Osteoblast (primary cell): ENCODE results near the gene NACA. TPM values are rescaled to one million over a fixed set of nuclear protein-coding genes. Genes with fewer than 3 reads are reported as not detected.
"Not testable (repeated sequence)": the region's sequence is repeated elsewhere in the genome, so short reads cannot be mapped to it uniquely, and the experiment has no call there.

Source experiments
- DNase-seq: peaks from one replicate; pipeline ENCODE4 v3.0.0; 2011; ENCODE audit warnings: low spot score, mixed read lengths; ENCODE audit not compliant: insufficient read length; ENCODE audit errors: missing footprints
- H2AFZ ChIP-seq: 2 replicates; pipeline ENCODE4 v1.6.0; 2011; ENCODE audit warnings: mild to moderate bottlenecking, low read length
- H3K27ac ChIP-seq: 2 replicates; pipeline ENCODE4 v1.5.1; 2011; ENCODE audit warnings: mild to moderate bottlenecking, low read depth, low read length, moderate library complexity
- H3K27me3 ChIP-seq: 2 replicates; pipeline ENCODE4 v1.6.0; 2012; ENCODE audit warnings: mild to moderate bottlenecking, control low read depth, inconsistent platforms, low read length, moderate library complexity; ENCODE audit not compliant: insufficient read depth
- H3K36me3 ChIP-seq: 2 replicates; pipeline ENCODE4 v1.5.1; 2011; ENCODE audit warnings: mild to moderate bottlenecking, low read length, control low read depth, moderate library complexity; ENCODE audit not compliant: insufficient read depth
- H3K4me1 ChIP-seq: 2 replicates; pipeline ENCODE4 v1.5.1; 2011; ENCODE audit warnings: mild to moderate bottlenecking, low read length, control low read depth, moderate library complexity; ENCODE audit not compliant: insufficient read depth
- H3K4me2 ChIP-seq: 2 replicates; pipeline ENCODE4 v1.6.0; 2011; ENCODE audit warnings: mild to moderate bottlenecking, low read length; ENCODE audit not compliant: insufficient read depth
- H3K4me3 ChIP-seq: fragments of 200-600 bp; sonication (generic); 3 replicates; pipeline ENCODE4 v1.5.1; 2012; ENCODE audit warnings: mild to moderate bottlenecking, low read length, inconsistent platforms; ENCODE audit not compliant: insufficient read depth
- H3K79me2 ChIP-seq: 2 replicates; pipeline ENCODE4 v1.6.0; 2012; ENCODE audit warnings: mild to moderate bottlenecking, low read length, control low read depth, inconsistent platforms; ENCODE audit not compliant: insufficient read depth
- H3K9me3 ChIP-seq: 2 replicates; pipeline ENCODE4 v1.5.1; 2011; ENCODE audit warnings: low read depth, low read length, control low read depth
- H4K20me1 ChIP-seq: 2 replicates; pipeline ENCODE4 v1.6.0; 2012; ENCODE audit warnings: mild to moderate bottlenecking, low read length, control low read depth; ENCODE audit not compliant: insufficient read depth
- total RNA-seq: library from RNA; depleted of rRNA; stranded (reverse); fragments of >200 nt; gene quantifications from 2 replicates; pipeline ENCODE4 v1.2.3, GENCODE V29; 2012
- TF ChIP-seq, protein P1 (sequence below): IDR thresholded peaks from 2 replicates; pipeline ENCODE4 v1.5.1; 2011; ENCODE audit warnings: mild to moderate bottlenecking, low read depth, low read length, moderate library complexity; ENCODE audit errors: extremely low read depth

The NACA gene
- total RNA-seq, 1 donor = 845 TPM

DNA sequence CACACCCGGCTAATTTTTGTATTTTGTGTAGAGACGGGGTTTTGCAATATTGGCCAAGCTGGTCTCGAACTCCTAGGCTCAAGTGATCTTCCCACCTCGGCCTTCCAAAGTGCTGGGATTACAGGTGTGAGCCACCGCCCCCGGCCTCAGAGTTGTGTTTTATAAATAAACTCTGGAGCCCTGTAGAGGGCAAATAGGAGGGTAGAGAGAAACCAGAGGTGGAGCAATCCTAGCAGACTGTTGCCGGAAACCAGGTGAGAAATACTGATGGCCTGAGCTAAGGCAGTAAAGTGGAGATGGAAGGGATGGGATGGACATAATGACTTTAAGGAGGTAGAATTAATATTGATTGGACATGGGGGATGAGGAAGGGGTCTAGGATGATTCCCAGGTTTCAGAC is 35.4 kb upstream of the NACA start:
- no peaks in the 10 kb centered on the region for H3K27me3 ChIP-seq
- no peak overlapping the region for H3K4me2 ChIP-seq
- H3K27ac ChIP-seq = no peak overlapping the region
- no peaks in the 10 kb centered on the region for H3K36me3 ChIP-seq
- no peak for DNase-seq
- TF ChIP-seq, protein P1, sequence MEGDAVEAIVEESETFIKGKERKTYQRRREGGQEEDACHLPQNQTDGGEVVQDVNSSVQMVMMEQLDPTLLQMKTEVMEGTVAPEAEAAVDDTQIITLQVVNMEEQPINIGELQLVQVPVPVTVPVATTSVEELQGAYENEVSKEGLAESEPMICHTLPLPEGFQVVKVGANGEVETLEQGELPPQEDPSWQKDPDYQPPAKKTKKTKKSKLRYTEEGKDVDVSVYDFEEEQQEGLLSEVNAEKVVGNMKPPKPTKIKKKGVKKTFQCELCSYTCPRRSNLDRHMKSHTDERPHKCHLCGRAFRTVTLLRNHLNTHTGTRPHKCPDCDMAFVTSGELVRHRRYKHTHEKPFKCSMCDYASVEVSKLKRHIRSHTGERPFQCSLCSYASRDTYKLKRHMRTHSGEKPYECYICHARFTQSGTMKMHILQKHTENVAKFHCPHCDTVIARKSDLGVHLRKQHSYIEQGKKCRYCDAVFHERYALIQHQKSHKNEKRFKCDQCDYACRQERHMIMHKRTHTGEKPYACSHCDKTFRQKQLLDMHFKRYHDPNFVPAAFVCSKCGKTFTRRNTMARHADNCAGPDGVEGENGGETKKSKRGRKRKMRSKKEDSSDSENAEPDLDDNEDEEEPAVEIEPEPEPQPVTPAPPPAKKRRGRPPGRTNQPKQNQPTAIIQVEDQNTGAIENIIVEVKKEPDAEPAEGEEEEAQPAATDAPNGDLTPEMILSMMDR = no peak
- no peaks in the 10 kb centered on the region for H3K79me2 ChIP-seq
- H3K4me1 ChIP-seq = peaks cover 6% of the 10 kb centered on the region
- H3K4me3 ChIP-seq = no peak overlapping the region
- no peaks in the 10 kb centered on the region for H4K20me1 ChIP-seq
- peaks cover 4% of the 10 kb centered on the region for H3K9me3 ChIP-seq
- no peak overlapping the region for H2AFZ ChIP-seq

DNA sequence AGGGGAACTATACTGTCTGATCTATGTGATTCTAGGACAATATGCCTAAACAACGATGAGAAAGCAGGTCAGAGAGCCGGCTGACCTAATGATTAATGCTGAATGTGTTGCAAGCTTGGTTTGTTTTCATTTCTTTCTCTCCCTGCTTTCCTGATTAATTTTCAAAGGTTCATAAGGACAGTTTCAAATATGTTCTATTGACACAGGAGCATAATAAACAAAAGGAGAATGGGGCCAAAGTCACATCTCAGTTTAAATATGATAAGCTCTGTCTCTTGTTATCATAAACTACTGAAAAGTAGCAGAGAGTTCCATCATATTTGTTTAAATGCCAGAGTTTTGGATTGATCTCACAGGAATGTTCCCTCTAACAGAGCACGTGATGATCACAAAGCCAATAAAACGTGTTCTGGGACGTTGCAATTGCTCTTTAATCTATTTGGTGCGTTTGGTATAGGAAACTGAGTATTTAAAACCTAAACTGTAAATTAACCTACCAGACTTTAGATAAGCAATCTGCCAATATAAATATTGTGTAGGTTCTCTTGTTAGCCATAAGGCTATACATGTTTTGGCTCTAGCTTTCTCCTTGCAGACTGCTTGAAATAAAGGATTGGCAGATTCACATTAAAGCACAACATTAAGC is 34.3 kb upstream of the NACA start:
- Histone ChIP-seq H3K27ac (no peak overlapping the region), H2AFZ (no peak overlapping the region), H3K79me2 (no peaks in the 10 kb centered on the region), H3K27me3 (no peaks in the 10 kb centered on the region), H3K9me3 (peaks cover 4% of the 10 kb centered on the region), H3K4me1 (peaks cover 4% of the 10 kb centered on the region), H4K20me1 (no peaks in the 10 kb centered on the region), H3K4me3 (no peak overlapping the region), H3K36me3 (no peaks in the 10 kb centered on the region), H3K4me2 (no peak overlapping the region)
- TF ChIP-seq, protein P1 = no peak
- DNase-seq = no peak

DNA sequence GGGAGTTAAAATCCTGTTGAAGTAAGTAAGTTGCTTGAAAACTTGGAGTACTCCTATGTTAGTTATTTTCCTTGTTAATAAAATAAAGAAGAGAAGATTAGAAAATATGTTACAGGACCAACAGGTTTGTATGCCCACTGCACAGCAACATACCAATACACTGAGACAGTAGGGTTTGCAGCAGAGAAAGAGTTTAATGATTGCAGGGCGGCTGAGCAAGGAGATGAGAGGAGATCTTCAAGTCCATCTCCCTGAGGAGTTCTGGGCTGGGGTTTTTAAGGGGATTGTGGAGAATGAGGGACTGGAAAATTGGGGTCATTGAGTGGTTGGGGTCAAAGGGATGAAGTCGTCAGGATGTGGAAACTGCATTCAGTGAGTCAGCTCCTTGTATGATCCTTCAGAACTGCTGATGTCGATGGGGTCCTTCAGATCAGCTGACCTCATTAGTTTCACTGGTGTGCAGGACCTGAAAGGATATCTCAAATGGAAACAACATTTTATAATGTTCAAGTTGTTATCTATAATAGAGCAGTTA is 33.7 kb upstream of the NACA start:
- Histone ChIP-seq H2AFZ (no peak overlapping the region), H3K4me3 (no peak overlapping the region), H3K36me3 (no peaks in the 10 kb centered on the region), H3K4me2 (no peak overlapping the region), H3K27me3 (no peaks in the 10 kb centered on the region), H3K4me1 (no peaks in the 10 kb centered on the region), H3K9me3 (peaks cover 4% of the 10 kb centered on the region), H3K79me2 (no peaks in the 10 kb centered on the region), H4K20me1 (no peaks in the 10 kb centered on the region), H3K27ac (no peak overlapping the region)
- DNase-seq = no peak
- TF ChIP-seq, protein P1 = no peak

GRCh38 chr12:56757971-56758370 is 32.9 kb upstream of the NACA start:
- not testable (repeated sequence) for H3K4me2 ChIP-seq, H2AFZ ChIP-seq, H4K20me1 ChIP-seq, H3K9me3 ChIP-seq, H3K4me1 ChIP-seq, H3K4me3 ChIP-seq, H3K36me3 ChIP-seq, H3K27ac ChIP-seq, DNase-seq, H3K27me3 ChIP-seq, H3K79me2 ChIP-seq
